WTC11 (cell line): ENCODE data around the gene MSGN1. TPM values are rescaled to one million over a fixed set of nuclear protein-coding genes. Genes with fewer than 3 reads are reported as not detected.

Source experiments
- ATAC-seq: fragments of 200-7000 bp; cut with Tn5 transposase; 2 replicates; pipeline ENCODE4 v1.10.0; 2021; ENCODE audit warnings: mild to moderate bottlenecking, moderate library complexity
- CTCF ChIA-PET: fragments of 300-600 bp; sonication (Branson Sonifier 250); formaldehyde crosslinking; loops from one replicate; lab custom pipeline; 2021; ENCODE audit warnings: antibody characterized with exemption; lab: Charles Lee
- POLR2A ChIA-PET: fragments of 350-600 bp; sonication (Branson Sonifier 250); formaldehyde crosslinking; loops from one replicate; lab custom pipeline; 2021; ENCODE audit warnings: antibody characterized with exemption; lab: Charles Lee
- DNase-seq: peaks from one replicate; pipeline ENCODE4 v3.0.0; 2021; ENCODE audit warnings: low spot score
- H3K27ac Mint-ChIP-seq: 2 replicates; pipeline ENCODE4 v1.8.0; 2021; ENCODE audit warnings: mixed read lengths
- H3K27me3 Mint-ChIP-seq: 2 replicates; pipeline ENCODE4 v1.8.0; 2021; ENCODE audit warnings: low read depth, mild to moderate bottlenecking, moderate library complexity, mixed read lengths
- H3K36me3 Mint-ChIP-seq: 2 replicates; pipeline ENCODE4 v1.8.0; 2021; ENCODE audit warnings: mixed read lengths
- H3K4me1 Mint-ChIP-seq: 2 replicates; pipeline ENCODE4 v1.8.0; 2022; ENCODE audit warnings: mixed read lengths
- H3K4me3 Mint-ChIP-seq: 2 replicates; pipeline ENCODE4 v1.8.0; 2021; ENCODE audit warnings: mild to moderate bottlenecking, moderate library complexity, mixed read lengths
- H3K9me3 Mint-ChIP-seq: 2 replicates; pipeline ENCODE4 v1.8.0; 2021; ENCODE audit warnings: mixed read lengths
- ATF3 ChIP-seq: sonication (generic); formaldehyde crosslinking; conservative IDR thresholded peaks from 2 replicates; pipeline ENCODE4 v1.8.1; 2022; ENCODE audit warnings: mild to moderate bottlenecking, missing genetic modification reagents
- CBFB ChIP-seq: sonication (generic); formaldehyde crosslinking; IDR thresholded peaks from 2 replicates; pipeline ENCODE4 v1.8.1; 2022; ENCODE audit warnings: mild to moderate bottlenecking, low read depth, missing genetic modification reagents
- CTCF ChIP-seq: fragments of 200-600 bp; IDR thresholded peaks from 2 replicates; pipeline ENCODE4 v1.8.0; 2022; ENCODE audit warnings: antibody characterized with exemption
- E2F5 ChIP-seq: sonication (generic); formaldehyde crosslinking; IDR thresholded peaks from 2 replicates; pipeline ENCODE4 v1.8.1; 2022; ENCODE audit warnings: mild to moderate bottlenecking, moderate library complexity, missing genetic modification reagents
- ETV6 ChIP-seq: sonication (generic); formaldehyde crosslinking; IDR thresholded peaks from 2 replicates; pipeline ENCODE4 v1.8.1; 2022; ENCODE audit warnings: mild to moderate bottlenecking, missing genetic modification reagents
- FOXJ3 ChIP-seq: sonication (generic); formaldehyde crosslinking; IDR thresholded peaks from 2 replicates; pipeline ENCODE4 v1.9.0; 2021; ENCODE audit warnings: missing genetic modification reagents, mild to moderate bottlenecking, borderline replicate concordance
- FOXK1 ChIP-seq: sonication (generic); formaldehyde crosslinking; IDR thresholded peaks from 2 replicates; pipeline ENCODE4 v1.8.0; 2022; ENCODE audit warnings: mild to moderate bottlenecking, moderate library complexity, missing genetic modification reagents
- HMGA2 ChIP-seq: fragments of 250-450 bp; sonication (Bioruptor Pico); IDR thresholded peaks from 2 replicates; pipeline ENCODE4 v1.4.0; 2021; ENCODE audit warnings: mild to moderate bottlenecking, moderate library complexity
- JUN ChIP-seq: sonication (generic); formaldehyde crosslinking; IDR thresholded peaks from 2 replicates; pipeline ENCODE4 v1.8.0; 2023; ENCODE audit warnings: mild to moderate bottlenecking, missing genetic modification reagents
- MAX ChIP-seq: sonication (generic); formaldehyde crosslinking; IDR thresholded peaks from 2 replicates; pipeline ENCODE4 v1.8.0; 2022; ENCODE audit warnings: mild to moderate bottlenecking, missing genetic modification reagents
- SP1 ChIP-seq: sonication (generic); formaldehyde crosslinking; conservative IDR thresholded peaks from 2 replicates; pipeline ENCODE4 v1.8.1; 2022; ENCODE audit warnings: missing genetic modification reagents
- STAT6 ChIP-seq: sonication (generic); formaldehyde crosslinking; conservative IDR thresholded peaks from 2 replicates; pipeline ENCODE4 v1.8.1; 2023; ENCODE audit warnings: mild to moderate bottlenecking, low read depth, missing genetic modification reagents, moderate library complexity
- TCF7 ChIP-seq: sonication (generic); formaldehyde crosslinking; IDR thresholded peaks from 2 replicates; pipeline ENCODE4 v1.8.0; 2022; ENCODE audit warnings: mild to moderate bottlenecking, low read depth, missing genetic modification reagents, moderate library complexity
- TEAD1 ChIP-seq: sonication (generic); formaldehyde crosslinking; IDR thresholded peaks from 2 replicates; pipeline ENCODE4 v1.8.0; 2022; ENCODE audit warnings: mild to moderate bottlenecking, missing genetic modification reagents
- USF1 ChIP-seq: sonication (generic); formaldehyde crosslinking; IDR thresholded peaks from 2 replicates; pipeline ENCODE4 v1.8.0; 2022; ENCODE audit warnings: mild to moderate bottlenecking, missing genetic modification reagents
- ZBTB21 ChIP-seq: sonication (generic); formaldehyde crosslinking; IDR thresholded peaks from 2 replicates; pipeline ENCODE4 v1.8.1; 2023; ENCODE audit warnings: mild to moderate bottlenecking, missing genetic modification reagents, borderline replicate concordance
- ZNF138 ChIP-seq: sonication (generic); formaldehyde crosslinking; conservative IDR thresholded peaks from 2 replicates; pipeline ENCODE4 v1.8.1; 2022; ENCODE audit warnings: mild to moderate bottlenecking, moderate library complexity, missing genetic modification reagents
- ZNF425 ChIP-seq: fragments of 250-450 bp; sonication (Bioruptor Pico); conservative IDR thresholded peaks from 2 replicates; pipeline ENCODE4 v1.9.0; 2021; ENCODE audit warnings: mild to moderate bottlenecking
- ZNF671 ChIP-seq: fragments of 250-450 bp; sonication (Bioruptor Pico); IDR thresholded peaks from 2 replicates; pipeline ENCODE4 v1.8.0; 2021; ENCODE audit warnings: mild to moderate bottlenecking
- total RNA-seq: library from RNA; stranded (reverse); gene quantifications from 3 replicates; pipeline ENCODE4 v1.2.3, GENCODE V29; 2021

The MSGN1 gene
- total RNA-seq, 1 experiment from 2014 or later = not detected

- no peaks in the 10 kb centered on the region for H3K9me3 Mint-ChIP-seq
- ChIA-PET POLR2A (no interaction called here), CTCF (no interaction called here)
- no peak for TF ChIP-seq STAT6 (CRISPR knock-in tag)
- TF ChIP-seq E2F5 (CRISPR knock-in tag) = no peak
- H3K4me3 Mint-ChIP-seq = no peak overlapping the region
- no peaks in the 10 kb centered on the region for H3K36me3 Mint-ChIP-seq
- DNase-seq (no peak), ATAC-seq (no peak)
- peaks cover 16% of the 10 kb centered on the region for H3K4me1 Mint-ChIP-seq
- H3K27ac Mint-ChIP-seq = peak overlapping the region; percentile 16; the same call in 1 of the 2 replicates
- no peaks in the 10 kb centered on the region for H3K27me3 Mint-ChIP-seq
Measured at GRCh38 chr2:17790536-17790935, 25.7 kb upstream of the MSGN1 start.

- H3K27me3 Mint-ChIP-seq = no peaks in the 10 kb centered on the region
- TF ChIP-seq CBFB (CRISPR knock-in tag) = no peak
- no peak overlapping the region for H3K27ac Mint-ChIP-seq
- ATAC-seq (no peak), DNase-seq (no peak)
- no peaks in the 10 kb centered on the region for H3K36me3 Mint-ChIP-seq
- ChIA-PET CTCF (no interaction called here), POLR2A (no interaction called here)
- H3K4me3 Mint-ChIP-seq = no peak overlapping the region
- no peaks in the 10 kb centered on the region for H3K9me3 Mint-ChIP-seq
- peaks cover 11% of the 10 kb centered on the region for H3K4me1 Mint-ChIP-seq
Measured at GRCh38 chr2:17791121-17791816, 25.0 kb upstream of the MSGN1 start.

- Mint-ChIP-seq H3K4me1 (peaks cover 7% of the 10 kb centered on the region), H3K9me3 (no peaks in the 10 kb centered on the region)
- TF ChIP-seq ZNF671 (CRISPR knock-in tag) = no peak
- TF ChIP-seq FOXK1 (CRISPR knock-in tag) = no peak
- no peak for TF ChIP-seq JUN (CRISPR knock-in tag)
- no peak for TF ChIP-seq MAX (CRISPR knock-in tag)
- no peak for TF ChIP-seq HMGA2
- TF ChIP-seq TCF7 (CRISPR knock-in tag) = no peak
Measured at GRCh38 chr2:17791817-17792130, 24.5 kb upstream of the MSGN1 start.

GRCh38 chr2:17792515-17792914 lies 23.7 kb upstream of the MSGN1 start:
- Mint-ChIP-seq H3K4me3 (no peak overlapping the region), H3K4me1 (peaks cover 5% of the 10 kb centered on the region), H3K27me3 (no peaks in the 10 kb centered on the region), H3K36me3 (no peaks in the 10 kb centered on the region), H3K9me3 (no peaks in the 10 kb centered on the region), H3K27ac (no peak overlapping the region)
- ATAC-seq (no peak), DNase-seq (no peak)
- ChIA-PET CTCF (no interaction called here), POLR2A (no interaction called here)
- TF ChIP-seq CBFB (CRISPR knock-in tag) (no peak), TEAD1 (CRISPR knock-in tag) (no peak), ATF3 (CRISPR knock-in tag) (no peak), ZBTB21 (CRISPR knock-in tag) (no peak), ZNF138 (CRISPR knock-in tag) (no peak), SP1 (CRISPR knock-in tag) (no peak), ETV6 (CRISPR knock-in tag) (no peak), ZNF425 (CRISPR knock-in tag) (no peak), USF1 (CRISPR knock-in tag) (no peak), E2F5 (CRISPR knock-in tag) (no peak), CTCF (no peak), FOXJ3 (CRISPR knock-in tag) (no peak)

More at GRCh38 chr2:17791817-17792130, 24.5 kb upstream of the MSGN1 start:
- Mint-ChIP-seq H3K27me3 (no peaks in the 10 kb centered on the region), H3K4me3 (no peak overlapping the region), H3K27ac (no peak overlapping the region), H3K36me3 (no peaks in the 10 kb centered on the region)
- DNase-seq = no peak
- CTCF ChIA-PET = no interaction called here
- POLR2A ChIA-PET = no interaction called here
- ATAC-seq = no peak
